Measurements from ENCODE around the gene KRTAP2-4.

GRCh38 chr17:41071606-41072360 lies 6.1 kb upstream of the KRTAP2-4 start:
- TF ChIP-seq CTCF (IDR thresholded peaks at IDR 0.05) (no peak), POLR2AphosphoS5 (IDR thresholded peaks at IDR 0.05) (no peak), POLR2A (IDR thresholded peaks at IDR 0.05) (no peak)
